Measurements from ENCODE around the gene MAN1B1.
"Not testable (repeated sequence)": the region's sequence is repeated elsewhere in the genome, so short reads cannot be mapped to it uniquely, and the experiment has no call there.

MAN1B1 gene

DNA sequence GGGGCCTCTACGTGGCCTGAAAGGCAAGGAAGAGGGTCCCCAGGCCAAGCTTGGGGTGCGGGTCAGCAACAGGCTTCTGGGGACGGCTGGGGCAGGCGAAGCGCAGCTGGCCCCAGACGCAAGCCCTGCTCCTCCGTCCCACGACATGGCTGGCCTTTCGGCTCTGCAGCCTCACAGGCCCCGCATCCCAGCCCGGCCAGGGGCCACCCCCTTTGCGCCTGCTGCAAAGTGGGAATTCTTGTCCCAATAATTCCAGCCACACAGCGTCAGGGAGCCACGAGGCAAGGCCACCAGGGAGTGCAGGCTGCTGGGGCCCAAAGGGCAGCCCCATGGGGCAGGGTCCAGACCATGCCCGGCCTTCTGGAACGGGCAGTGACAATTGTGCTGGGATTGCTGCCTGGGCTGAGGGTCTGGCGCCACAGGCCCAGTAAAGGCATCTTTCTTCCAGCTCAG lies 31.8 kb upstream of the MAN1B1 start:
- H3K4me2 ChIP-seq (ENCODE audit: low read length): no peak overlapping the region
- H3K9ac ChIP-seq (ENCODE audit: low read depth, low read length): no peak overlapping the region
- no peaks in the 10 kb centered on the region for H3K9me3 ChIP-seq (replicated peaks; ENCODE audit: low read length)
- peaks cover 6% of the 10 kb centered on the region for H3K4me1 ChIP-seq (ENCODE audit: control insufficient read depth, insufficient read depth, low read length)
- H3K27me3 ChIP-seq (ENCODE audit: control insufficient read depth, insufficient read depth, low read length): peaks cover 53% of the 10 kb centered on the region
- no peak overlapping the region for H3K4me3 ChIP-seq (ENCODE audit: low read length)
- no peaks in the 10 kb centered on the region for H3K36me3 ChIP-seq (ENCODE audit: insufficient read depth, low read length)

GRCh38 chr9:137055385-137056364 lies 31.1 kb upstream of the MAN1B1 start:
- Histone ChIP-seq H3K36me3 (ENCODE audit: insufficient read depth, low read length) (no peaks in the 10 kb centered on the region), H3K4me1 (ENCODE audit: control insufficient read depth, insufficient read depth, low read length) (peaks cover 6% of the 10 kb centered on the region), H3K9ac (ENCODE audit: low read depth, low read length) (no peak overlapping the region), H3K4me3 (ENCODE audit: low read length) (no peak overlapping the region), H3K9me3 (replicated peaks; ENCODE audit: low read length) (no peaks in the 10 kb centered on the region), H3K4me2 (ENCODE audit: low read length) (peak overlapping the region; percentile 4), H3K27me3 (ENCODE audit: control insufficient read depth, insufficient read depth, low read length) (peaks cover 53% of the 10 kb centered on the region)

DNA sequence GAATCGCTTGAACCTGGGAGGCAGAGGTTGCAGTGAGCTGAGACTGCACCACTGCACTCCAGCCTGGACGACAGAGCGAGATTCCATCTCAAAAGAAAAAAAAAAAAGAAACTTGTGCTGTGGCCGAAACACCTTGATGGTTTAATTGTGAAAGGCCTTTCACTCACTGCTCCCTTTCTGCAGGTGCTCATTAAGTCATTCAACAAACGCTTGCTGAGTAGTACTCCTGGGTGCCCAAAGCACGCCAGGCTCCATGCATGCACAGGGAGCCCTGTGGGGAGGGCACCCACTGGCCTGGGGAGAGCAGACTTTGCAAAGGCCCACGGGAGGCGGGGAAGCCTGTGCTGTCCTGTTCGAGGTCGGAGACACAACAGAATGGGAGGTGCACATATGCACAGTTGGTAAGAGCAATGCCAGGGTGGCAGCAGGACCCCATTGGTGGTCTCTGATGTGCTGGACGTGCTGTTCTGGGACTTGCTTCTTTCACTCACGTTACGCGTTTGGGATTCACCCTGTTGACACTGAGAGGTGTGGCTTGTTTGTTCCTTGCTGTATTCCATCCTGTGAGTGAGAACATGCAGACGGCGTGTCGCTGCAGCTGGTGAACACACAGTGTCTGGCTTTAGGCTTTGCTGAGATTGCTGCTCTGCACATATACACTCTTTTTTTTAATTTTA lies 29.9 kb upstream of the MAN1B1 start:
- H3K9ac ChIP-seq (ENCODE audit: low read depth, low read length): no peak overlapping the region
- H3K27me3 ChIP-seq (ENCODE audit: control insufficient read depth, insufficient read depth, low read length): peaks cover 53% of the 10 kb centered on the region
- no peak overlapping the region for H3K4me2 ChIP-seq (ENCODE audit: low read length)
- no peaks in the 10 kb centered on the region for H3K9me3 ChIP-seq (replicated peaks; ENCODE audit: low read length)
- no peak overlapping the region for H3K4me3 ChIP-seq (ENCODE audit: low read length)
- H3K4me1 ChIP-seq (ENCODE audit: control insufficient read depth, insufficient read depth, low read length): peaks cover 6% of the 10 kb centered on the region
- no peaks in the 10 kb centered on the region for H3K36me3 ChIP-seq (ENCODE audit: insufficient read depth, low read length)

- Histone ChIP-seq H3K4me3 (ENCODE audit: low read length) (no peak overlapping the region), H3K4me2 (ENCODE audit: low read length) (no peak overlapping the region), H3K9me3 (replicated peaks; ENCODE audit: low read length) (no peaks in the 10 kb centered on the region), H3K27me3 (ENCODE audit: control insufficient read depth, insufficient read depth, low read length) (peaks cover 49% of the 10 kb centered on the region), H3K4me1 (ENCODE audit: control insufficient read depth, insufficient read depth, low read length) (peaks cover 6% of the 10 kb centered on the region), H3K36me3 (ENCODE audit: insufficient read depth, low read length) (no peaks in the 10 kb centered on the region), H3K9ac (ENCODE audit: low read depth, low read length) (no peak overlapping the region)
Observed at GRCh38 chr9:137057545-137057944, 29.2 kb upstream of the MAN1B1 start.

DNA sequence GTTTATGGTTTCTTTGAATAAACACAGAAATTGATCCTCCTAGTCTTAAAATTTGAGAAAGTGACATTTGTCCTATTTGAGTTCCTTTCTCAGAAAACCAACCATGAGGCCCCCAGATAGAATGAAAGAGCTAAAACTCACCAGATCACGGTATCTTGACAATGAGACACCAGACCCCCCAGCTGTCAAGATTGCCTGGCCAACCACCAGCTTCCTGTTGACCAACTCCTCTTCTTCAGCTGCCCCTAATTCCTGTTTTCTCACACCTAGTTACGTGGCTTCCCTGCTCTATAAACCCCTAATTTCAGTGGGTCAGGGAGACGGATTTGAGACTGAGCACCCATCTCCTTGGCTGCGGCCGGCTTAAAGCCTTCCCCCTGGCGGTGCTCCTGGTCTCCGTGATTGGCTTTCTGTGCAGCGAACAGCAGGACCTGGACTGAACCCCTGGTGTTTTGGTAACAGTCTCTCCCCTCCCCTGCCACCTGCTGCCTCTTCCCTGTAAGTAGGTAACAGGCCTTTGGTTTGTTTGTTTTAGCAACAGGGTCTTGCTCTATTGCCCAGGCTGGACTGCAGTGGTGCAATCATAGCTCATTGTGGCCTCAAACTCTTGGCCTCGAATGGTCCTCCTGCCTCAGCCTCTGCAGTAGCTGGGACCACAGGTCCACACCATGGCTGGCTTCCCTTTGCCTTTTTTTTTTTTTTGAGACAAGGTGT lies 28.1 kb upstream of the MAN1B1 start:
- Histone ChIP-seq H3K4me1 (ENCODE audit: control insufficient read depth, insufficient read depth, low read length) (peaks cover 6% of the 10 kb centered on the region), H3K27me3 (ENCODE audit: control insufficient read depth, insufficient read depth, low read length) (peaks cover 38% of the 10 kb centered on the region), H3K9ac (ENCODE audit: low read depth, low read length) (no peak overlapping the region), H3K4me2 (ENCODE audit: low read length) (no peak overlapping the region), H3K9me3 (replicated peaks; ENCODE audit: low read length) (no peaks in the 10 kb centered on the region), H3K36me3 (ENCODE audit: insufficient read depth, low read length) (no peaks in the 10 kb centered on the region), H3K4me3 (ENCODE audit: low read length) (no peak overlapping the region)

DNA sequence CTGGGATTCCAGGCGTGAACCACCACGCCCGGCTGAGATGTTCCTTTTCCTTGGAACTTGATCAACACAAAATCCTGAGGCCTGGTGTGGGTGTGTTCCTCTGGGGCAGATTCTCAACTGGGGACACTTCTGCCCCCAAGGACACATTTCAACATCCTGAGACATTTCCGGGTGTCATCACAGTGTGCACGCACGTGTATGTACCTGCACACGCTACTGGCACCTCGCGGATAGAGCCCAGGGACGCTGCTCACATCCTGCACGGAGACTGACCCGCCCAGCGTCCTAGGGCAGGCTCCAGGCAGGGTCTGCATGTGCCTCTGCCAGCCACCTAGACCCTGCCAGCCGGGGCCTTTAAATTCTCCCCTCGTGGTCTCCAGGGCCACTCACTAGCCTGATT lies 24.4 kb upstream of the MAN1B1 start:
- H3K9ac ChIP-seq (ENCODE audit: low read depth, low read length): no peak overlapping the region
- no peak overlapping the region for H3K4me3 ChIP-seq (ENCODE audit: low read length)

GRCh38 chr9:137062798-137063197 lies 24.0 kb upstream of the MAN1B1 start:
- not testable (repeated sequence) for H3K4me1 ChIP-seq (ENCODE audit: control insufficient read depth, insufficient read depth, low read length); H3K27me3 ChIP-seq (ENCODE audit: control insufficient read depth, insufficient read depth, low read length); H3K9me3 ChIP-seq (replicated peaks; ENCODE audit: low read length); H3K36me3 ChIP-seq (ENCODE audit: insufficient read depth, low read length); H3K4me3 ChIP-seq (ENCODE audit: low read length); H3K4me2 ChIP-seq (ENCODE audit: low read length); H3K9ac ChIP-seq (ENCODE audit: low read depth, low read length)

More for the DNA sequence above, 24.4 kb upstream of the MAN1B1 start:
- Histone ChIP-seq H3K9me3 (replicated peaks; ENCODE audit: low read length) (no peaks in the 10 kb centered on the region), H3K4me1 (ENCODE audit: control insufficient read depth, insufficient read depth, low read length) (no peaks in the 10 kb centered on the region), H3K4me2 (ENCODE audit: low read length) (no peak overlapping the region), H3K36me3 (ENCODE audit: insufficient read depth, low read length) (no peaks in the 10 kb centered on the region), H3K27me3 (ENCODE audit: control insufficient read depth, insufficient read depth, low read length) (peaks cover 10% of the 10 kb centered on the region)

- Histone ChIP-seq H3K9ac (ENCODE audit: low read depth, low read length) (no peak overlapping the region), H3K4me3 (ENCODE audit: low read length) (no peak overlapping the region)
Observed at GRCh38 chr9:137063311-137064026, 23.3 kb upstream of the MAN1B1 start.

DNA sequence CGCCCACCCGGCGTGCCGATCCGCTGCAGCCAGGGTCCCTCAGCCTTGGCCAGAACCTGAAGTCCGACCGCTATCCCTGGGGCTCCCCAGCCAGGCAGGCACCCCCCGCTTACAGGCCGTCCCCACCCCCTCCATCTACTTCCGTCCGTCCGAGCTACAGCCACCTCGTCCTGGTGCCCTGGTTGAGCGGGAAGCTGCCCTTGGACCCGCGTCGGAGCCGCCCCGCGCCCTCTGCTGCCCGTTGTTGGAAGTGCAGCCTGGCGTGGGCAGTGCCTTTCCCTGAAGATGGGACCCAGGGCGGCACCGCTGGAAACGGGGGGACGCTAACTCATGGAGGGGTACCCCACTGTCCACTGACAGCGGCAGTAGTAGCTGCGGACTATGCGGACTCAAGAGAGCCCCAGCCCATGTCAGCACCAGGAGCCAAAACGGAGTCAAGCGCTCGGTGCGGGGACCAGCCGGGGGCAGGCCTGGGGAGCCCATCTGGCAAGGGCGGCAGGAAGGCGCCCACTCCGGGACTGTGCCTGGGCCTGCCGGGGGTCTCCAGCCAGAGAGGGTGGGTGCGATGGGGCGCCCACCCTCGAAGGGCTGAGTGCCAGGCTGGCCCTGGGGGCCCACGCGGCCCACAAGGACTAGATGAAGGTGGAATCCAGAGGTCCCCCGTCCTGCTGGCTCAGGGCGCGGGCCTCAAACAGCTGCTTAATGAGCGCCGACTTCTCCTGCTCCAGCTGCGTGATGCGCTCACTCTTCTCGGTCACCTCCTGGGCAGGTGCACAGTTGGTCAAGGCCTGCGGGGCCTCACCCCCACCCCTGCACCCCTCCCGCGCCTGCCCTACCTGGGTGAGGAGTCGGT lies 22.5 kb upstream of the MAN1B1 start:
- no peaks in the 10 kb centered on the region for H3K27me3 ChIP-seq (ENCODE audit: control insufficient read depth, insufficient read depth, low read length)
- no peak overlapping the region for H3K9ac ChIP-seq (ENCODE audit: low read depth, low read length)

More at GRCh38 chr9:137063311-137064026, 23.3 kb upstream of the MAN1B1 start:
- H3K4me1 ChIP-seq (ENCODE audit: control insufficient read depth, insufficient read depth, low read length): no peaks in the 10 kb centered on the region
- no peaks in the 10 kb centered on the region for H3K9me3 ChIP-seq (replicated peaks; ENCODE audit: low read length)
- H3K27me3 ChIP-seq (ENCODE audit: control insufficient read depth, insufficient read depth, low read length): peaks cover 6% of the 10 kb centered on the region
- H3K4me2 ChIP-seq (ENCODE audit: low read length): no peak overlapping the region
- no peaks in the 10 kb centered on the region for H3K36me3 ChIP-seq (ENCODE audit: insufficient read depth, low read length)

GRCh38 chr9:137064880-137065164 lies 22.0 kb upstream of the MAN1B1 start:
- no peaks in the 10 kb centered on the region for H3K36me3 ChIP-seq (ENCODE audit: insufficient read depth, low read length)
- no peak overlapping the region for H3K4me2 ChIP-seq (ENCODE audit: low read length)
- H3K9me3 ChIP-seq (replicated peaks; ENCODE audit: low read length): no peaks in the 10 kb centered on the region
- H3K9ac ChIP-seq (ENCODE audit: low read depth, low read length): no peak overlapping the region
- no peak overlapping the region for H3K4me3 ChIP-seq (ENCODE audit: low read length)
- peaks cover 7% of the 10 kb centered on the region for H3K4me1 ChIP-seq (ENCODE audit: control insufficient read depth, insufficient read depth, low read length)
- no peaks in the 10 kb centered on the region for H3K27me3 ChIP-seq (ENCODE audit: control insufficient read depth, insufficient read depth, low read length)

More for the DNA sequence above, 22.5 kb upstream of the MAN1B1 start:
- H3K36me3 ChIP-seq (ENCODE audit: insufficient read depth, low read length): no peaks in the 10 kb centered on the region
- no peak overlapping the region for H3K4me2 ChIP-seq (ENCODE audit: low read length)
- H3K4me1 ChIP-seq (ENCODE audit: control insufficient read depth, insufficient read depth, low read length): peaks cover 3% of the 10 kb centered on the region
- no peaks in the 10 kb centered on the region for H3K9me3 ChIP-seq (replicated peaks; ENCODE audit: low read length)
- no peak overlapping the region for H3K4me3 ChIP-seq (ENCODE audit: low read length)
